GM12874 (cell line): ENCODE measurements around the gene HTR6.

ENCODE experiments used
- CTCF ChIP-seq: IDR thresholded peaks from 2 replicates; pipeline ENCODE4 v1.5.1; 2011; ENCODE audit warnings: low read depth, mild to moderate bottlenecking, control low read depth, low read length, moderate library complexity; ENCODE audit not compliant: insufficient read depth

HTR6 gene

GRCh38 chr1:19685994-19686393 is 21.3 kb downstream of the HTR6 start:
- TF ChIP-seq CTCF = no peak

DNA sequence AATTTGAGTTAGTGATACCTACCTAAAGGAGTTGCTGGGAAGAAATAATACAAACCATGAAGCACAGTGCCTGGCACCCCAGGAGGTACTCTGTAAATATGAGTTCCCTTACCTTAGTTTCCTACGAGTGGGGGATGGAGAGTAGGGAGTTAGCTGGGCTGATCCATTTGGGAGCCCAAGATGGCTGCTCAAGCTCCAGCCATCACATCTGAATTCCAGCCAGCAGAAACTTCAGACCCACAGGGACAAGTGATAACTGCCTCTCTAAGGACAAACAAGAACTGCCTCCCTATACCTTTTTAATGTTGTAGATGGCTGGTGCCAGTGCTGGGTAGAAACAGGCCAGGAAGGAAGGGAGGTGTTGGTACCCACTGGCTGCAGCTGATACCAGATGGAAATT is 22.7 kb downstream of the HTR6 start:
- TF ChIP-seq CTCF = no peak

GRCh38 chr1:19688041-19688842 is 23.6 kb downstream of the HTR6 start:
- no peak for TF ChIP-seq CTCF

- no peak for TF ChIP-seq CTCF
These were observed 24.5 kb downstream of the HTR6 start for GRCh38 chr1:19689085-19689757.

- no peak for TF ChIP-seq CTCF
These were observed 25.2 kb downstream of the HTR6 start for GRCh38 chr1:19689856-19690255.

GRCh38 chr1:19690342-19690741 is 25.7 kb downstream of the HTR6 start:
- no peak for TF ChIP-seq CTCF

DNA sequence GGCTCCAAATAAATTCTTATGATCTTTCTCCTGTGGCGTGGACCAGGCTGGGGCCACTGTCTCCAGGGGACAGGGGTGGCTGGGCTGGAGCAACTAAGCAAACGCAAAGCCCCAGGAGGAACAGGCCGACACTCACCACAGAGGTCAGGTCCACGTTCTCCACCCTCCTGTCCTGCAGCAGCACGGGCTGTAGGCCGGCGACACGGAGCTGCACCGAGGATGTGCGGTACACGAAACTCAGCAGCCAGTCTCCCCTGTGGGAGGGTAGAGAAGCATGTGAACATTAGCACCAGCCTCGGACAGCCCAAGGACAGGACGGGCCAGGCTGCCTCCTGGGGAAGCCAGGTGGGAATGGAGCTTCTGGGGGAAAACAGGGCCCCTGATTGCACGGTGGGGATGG is 29.6 kb downstream of the HTR6 start:
- TF ChIP-seq CTCF = no peak
